CD4-positive, alpha-beta T cell treated with Interferon gamma for 1 hour (primary cell): ENCODE measurements around the gene TOM1L2.
"Not testable (repeated sequence)": the region's sequence is repeated elsewhere in the genome, so short reads cannot be mapped to it uniquely, and the experiment has no call there.

Experiments used
- DNase-seq: peaks from one replicate; pipeline ENCODE4 v3.0.0-alpha.2; 2020

TOM1L2 gene

DNA sequence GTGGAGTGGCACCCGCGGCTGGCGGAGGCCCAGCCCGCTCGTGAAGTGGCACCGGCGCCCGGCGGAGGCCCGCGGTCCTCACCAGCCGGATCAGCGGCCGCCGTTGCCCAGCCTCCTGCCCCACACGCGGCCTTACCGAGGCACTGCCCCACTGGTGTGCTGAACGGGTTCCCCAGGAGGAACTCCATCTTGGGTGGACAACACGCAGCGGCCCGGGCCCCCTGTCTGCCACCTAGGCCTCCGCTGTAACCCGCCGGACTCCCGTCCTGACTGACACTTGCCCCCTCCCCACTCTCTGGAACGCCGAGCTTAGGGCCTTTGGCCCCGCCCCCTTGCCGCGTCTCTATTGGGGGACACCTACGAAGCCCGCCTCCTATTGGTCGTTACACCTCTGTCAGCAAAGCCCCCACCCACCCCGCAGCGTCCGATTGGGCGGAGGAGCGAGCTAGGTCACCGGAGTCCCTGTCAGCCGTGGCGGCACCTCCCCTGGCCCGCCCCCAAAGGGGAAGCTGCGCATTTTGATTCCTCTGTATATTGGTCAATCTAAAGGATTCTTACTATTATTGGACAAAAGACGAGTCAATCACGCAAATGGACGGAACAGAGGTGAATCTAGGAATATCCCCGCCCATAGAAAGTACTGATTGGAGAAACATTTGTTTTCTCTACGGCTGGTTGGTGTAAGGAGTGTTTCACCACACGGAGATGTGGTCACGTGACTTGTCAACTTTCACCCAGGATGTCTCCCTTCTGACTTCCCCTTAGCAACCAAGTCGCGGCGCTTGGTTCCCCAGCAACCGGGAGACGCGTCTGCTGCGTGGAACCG is at the start of gene TOM1L2, which contains the start of gene DRC3:
TSS of gene TOM1L2 (minus strand) at position 275 of the 826 bp plus-strand sequence. CDS start at position 188, 87 bp downstream.
TSS of gene DRC3 (plus strand) at position 737 of the 826 bp plus-strand sequence. CDS start 4,737 bp downstream, outside the sequence.
- peak; percentile 100 for DNase-seq

DNA sequence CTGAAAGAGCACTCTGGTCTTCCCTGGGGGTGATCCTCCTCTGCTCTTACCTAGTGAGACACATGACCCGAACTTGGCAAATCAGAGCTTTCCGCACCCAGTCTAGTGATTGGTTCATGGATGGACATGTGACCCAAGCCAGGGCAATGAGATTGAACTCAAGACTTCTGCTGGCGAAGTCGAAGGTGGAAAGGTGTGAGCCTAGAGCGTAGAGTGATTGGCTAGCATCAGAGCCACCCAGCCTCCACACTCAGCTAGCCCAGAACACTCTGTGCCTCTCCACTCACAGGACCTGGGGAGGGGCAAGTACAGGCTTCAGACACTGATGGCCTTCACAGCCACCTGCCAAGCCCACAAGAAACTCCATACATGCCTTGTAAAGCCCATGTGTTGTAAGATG is 49.2 kb upstream of the TOM1L2 start:
- no peak for DNase-seq

DNA sequence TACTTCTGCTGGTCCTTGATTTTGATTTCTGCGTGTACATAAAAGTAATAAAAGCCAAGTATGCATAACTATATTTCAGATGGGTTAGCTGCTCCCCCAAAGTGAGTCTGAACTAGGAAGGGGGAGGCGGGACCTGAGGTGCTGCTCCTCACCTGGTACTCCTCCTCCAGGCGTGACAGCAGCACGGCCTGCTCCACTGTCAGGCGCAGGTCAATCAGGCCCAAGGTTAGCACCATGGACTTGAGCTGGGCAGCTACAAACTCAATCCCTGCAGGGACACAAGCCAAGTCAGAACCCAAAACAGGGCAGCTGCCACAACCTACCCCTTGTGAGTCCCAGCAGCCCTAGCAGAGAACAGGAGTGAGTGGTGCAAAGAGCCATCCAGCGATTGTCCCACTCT is 48.8 kb upstream of the TOM1L2 start:
- no peak for DNase-seq

- DNase-seq = no peak
These were observed 47.6 kb upstream of the TOM1L2 start for GRCh38 chr17:18019838-18020154.

DNA sequence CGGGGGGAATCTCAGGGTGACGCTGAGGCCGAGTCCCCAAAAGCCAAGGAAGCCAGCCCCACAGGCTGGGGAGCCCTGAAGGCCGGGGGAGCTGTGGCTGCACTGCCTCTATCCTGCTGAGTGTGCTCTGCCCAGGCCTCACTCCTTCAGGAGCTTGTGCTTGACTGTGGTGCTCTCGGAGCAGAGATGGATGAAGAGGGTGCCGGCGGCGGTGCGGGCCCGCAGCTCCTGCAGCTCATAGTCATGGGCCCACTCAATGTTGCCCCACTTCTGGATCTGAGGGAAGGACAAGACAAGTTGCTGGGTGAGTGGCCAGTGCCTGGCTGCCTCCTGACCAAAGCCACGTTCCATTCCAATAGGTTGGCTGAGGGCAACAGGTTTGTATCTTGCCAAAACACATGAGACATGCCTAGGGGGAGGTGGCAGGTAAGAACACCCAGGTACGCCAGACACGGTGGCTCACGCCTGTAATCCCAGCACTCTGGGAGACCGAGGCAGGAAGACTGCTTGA is 46.3 kb upstream of the TOM1L2 start:
- no peak for DNase-seq

GRCh38 chr17:18017958-18018357 is 45.8 kb upstream of the TOM1L2 start:
- DNase-seq = no peak

DNA sequence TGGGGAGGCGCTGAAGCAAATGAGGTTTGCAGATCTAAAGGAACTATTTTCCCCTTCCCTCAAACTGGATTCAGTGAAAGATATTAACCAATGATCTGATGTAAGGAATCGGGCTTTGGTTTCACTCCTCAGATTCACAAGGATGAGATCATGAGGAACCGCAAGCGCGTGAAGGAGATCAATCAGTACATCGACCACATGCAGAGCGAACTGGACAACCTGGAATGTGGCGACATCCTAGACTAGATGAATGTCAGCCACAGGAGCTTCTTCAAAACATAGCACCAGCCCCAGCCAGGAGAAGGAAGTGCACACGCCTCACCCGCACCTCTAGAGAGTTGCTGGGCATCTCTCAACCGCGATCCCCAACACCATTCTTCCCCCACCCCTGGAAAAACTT is 44.2 kb upstream of the TOM1L2 start:
- no peak for DNase-seq

- no peak for DNase-seq
These were observed 43.4 kb upstream of the TOM1L2 start for GRCh38 chr17:18015593-18015992.

DNA sequence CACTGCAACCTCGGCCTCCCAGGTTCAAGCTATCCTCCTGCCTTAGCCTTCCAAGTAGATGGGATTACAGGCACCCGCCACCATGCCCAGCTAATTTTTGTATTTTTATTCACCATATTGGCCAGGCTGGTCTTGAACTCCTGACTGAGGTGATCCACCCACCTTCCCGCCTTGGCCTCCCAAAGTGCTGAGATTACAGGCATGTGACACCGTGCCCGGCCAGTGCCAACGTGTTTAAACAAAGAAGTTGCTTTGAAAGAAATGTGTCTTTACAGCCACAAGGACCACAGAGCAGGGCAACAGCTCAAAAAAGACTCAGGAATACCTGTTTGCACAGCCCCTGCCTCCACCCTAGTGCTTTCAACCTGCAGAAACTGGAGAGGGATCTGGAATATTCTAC is 41.8 kb upstream of the TOM1L2 start:
- DNase-seq = no peak

GRCh38 chr17:18011286-18011685 is 39.1 kb upstream of the TOM1L2 start:
- no peak for DNase-seq

- DNase-seq = no peak
These were observed 37.6 kb upstream of the TOM1L2 start for GRCh38 chr17:18009609-18010420.

GRCh38 chr17:18008496-18009268 is 36.5 kb upstream of the TOM1L2 start:
- DNase-seq = no peak

DNA sequence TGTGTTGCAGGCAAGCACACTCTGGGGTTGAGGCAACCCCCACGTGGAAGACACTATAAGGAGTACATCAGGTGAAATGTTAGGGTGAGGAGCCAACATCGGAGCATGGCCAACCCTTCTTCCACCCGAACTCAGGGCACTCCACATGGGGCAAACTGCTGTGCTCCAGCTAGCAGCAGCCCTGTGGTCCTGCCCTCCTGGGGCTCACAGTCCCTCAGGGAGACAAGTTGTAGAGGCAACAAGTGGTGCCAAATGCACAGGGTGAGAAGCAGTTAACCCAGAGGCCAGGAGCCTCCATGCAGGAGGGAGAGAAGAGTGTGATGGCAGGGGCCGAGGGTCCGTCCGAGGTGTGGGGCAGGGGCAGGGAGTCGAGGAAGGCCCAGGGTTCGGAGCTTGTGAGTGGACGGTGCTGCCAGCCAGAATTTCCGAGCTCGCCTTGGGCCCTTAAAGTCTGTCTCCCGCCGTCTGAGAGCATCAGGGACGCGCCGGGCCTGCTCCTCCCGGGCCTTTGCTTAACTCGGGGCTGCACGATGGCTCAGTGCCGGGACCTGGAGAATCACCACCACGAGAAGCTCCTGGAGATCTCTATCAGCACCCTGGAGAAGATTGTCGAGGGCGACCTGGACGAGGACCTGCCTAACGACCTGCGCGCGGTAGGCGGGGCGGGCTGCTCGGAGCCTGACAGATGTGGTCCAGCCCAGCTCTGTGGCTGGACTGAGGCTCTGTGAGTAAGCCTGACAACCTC is 34.5 kb upstream of the TOM1L2 start:
- no peak for DNase-seq

GRCh38 chr17:18005496-18005895 is 33.3 kb upstream of the TOM1L2 start:
- no peak for DNase-seq

- no peak for DNase-seq
These were observed 32.7 kb upstream of the TOM1L2 start for GRCh38 chr17:18004884-18005305.

GRCh38 chr17:18004345-18004744 is 32.1 kb upstream of the TOM1L2 start:
- DNase-seq = no peak

DNA sequence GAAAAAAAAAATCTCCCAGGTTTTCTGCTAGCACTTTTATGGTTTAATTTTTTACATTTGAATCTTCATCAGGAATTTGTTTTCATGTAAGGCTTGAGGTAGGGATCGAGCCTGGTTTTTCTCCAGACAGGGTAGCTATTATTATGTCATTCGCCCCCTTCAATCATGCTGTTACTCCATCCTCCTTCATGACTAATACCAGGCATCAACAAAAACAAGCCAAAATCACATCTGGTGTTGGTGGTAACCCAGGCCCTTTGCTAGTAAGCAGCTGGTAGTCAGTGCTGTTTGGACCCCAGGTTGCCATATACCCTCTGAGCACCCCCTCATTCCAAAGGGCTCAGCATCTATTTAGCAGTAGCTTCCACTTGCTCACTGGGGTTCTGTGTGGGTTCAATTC is 30.0 kb upstream of the TOM1L2 start:
- no peak for DNase-seq

- no peak for DNase-seq
These were observed 27.8 kb upstream of the TOM1L2 start for GRCh38 chr17:18000030-18000408.

DNA sequence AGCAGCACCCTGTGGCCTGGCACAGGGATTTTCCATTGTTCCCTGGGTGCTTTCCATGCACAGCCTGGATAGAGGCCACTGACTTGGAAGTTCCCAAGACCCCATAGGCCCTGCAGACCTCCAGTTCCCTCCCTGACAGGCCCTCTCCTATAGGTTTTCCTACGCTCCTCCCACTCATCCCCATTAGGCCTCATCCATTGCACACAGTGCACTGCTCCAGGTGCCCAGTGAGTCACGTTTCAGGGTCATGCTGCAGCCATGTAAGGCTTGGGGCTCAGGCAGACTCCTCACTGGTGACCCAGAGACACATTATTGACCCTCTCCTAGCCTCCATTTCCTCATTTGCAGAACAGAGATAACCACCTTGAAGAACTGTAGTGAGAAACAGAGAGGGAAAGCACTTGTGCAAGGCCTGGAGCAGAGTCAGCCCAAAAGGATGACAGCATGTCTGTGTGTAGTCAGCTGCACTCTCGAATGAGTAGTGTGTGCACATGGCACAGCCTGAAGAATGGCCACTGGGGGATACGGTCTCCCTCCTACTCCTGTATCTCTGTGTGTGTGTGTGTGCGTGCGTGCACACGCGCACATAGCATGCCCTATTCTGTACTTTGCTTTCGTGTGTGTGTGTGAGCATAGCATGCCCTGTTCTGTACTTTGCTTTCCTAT is 27.3 kb upstream of the TOM1L2 start:
- DNase-seq = no peak

DNA sequence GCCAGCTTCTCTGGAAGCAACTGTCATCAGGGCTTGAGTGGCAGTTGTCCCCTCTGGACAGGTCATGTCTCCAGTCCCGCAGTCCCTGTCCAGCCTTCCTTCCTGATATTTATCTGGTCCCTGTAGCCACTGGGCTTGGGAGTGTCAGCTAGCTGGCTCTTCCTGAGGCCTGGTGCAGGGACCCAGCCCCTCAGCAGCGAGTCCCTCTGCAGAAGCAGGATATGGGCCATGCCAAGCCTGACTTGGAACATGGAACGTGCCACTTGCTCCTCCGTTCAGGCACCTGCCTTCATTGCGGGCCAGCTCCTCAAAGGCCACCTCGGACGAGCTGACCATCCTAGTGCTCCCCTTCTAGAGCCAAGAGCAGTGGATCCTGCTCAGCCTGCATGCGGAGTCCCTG is 26.7 kb upstream of the TOM1L2 start:
- DNase-seq = no peak

- DNase-seq = not testable (repeated sequence)
These were observed 23.7 kb upstream of the TOM1L2 start for GRCh38 chr17:17995887-17996286.
